ENCODE data around the gene DCUN1D5.

The DCUN1D5 gene

GRCh38 chr11:103091064-103091800 lies 728 bp downstream of the DCUN1D5 start:
- Histone ChIP-seq H3K9ac (ENCODE audit: low read depth in 1 of 2, low read length in 2 of 2) (peak overlapping the region; percentile 61 to 87), H3K9me3 (ENCODE audit: control insufficient read depth in 2 of 2, low read length in 2 of 2) (no peaks in the 10 kb centered on the region), H3K4me3 (ENCODE audit: low read length in 2 of 2) (peak overlapping the region; percentile 92 to 97), H3K36me3 (ENCODE audit: control insufficient read depth in 2 of 2, insufficient read depth in 2 of 2, low read length in 2 of 2) (peaks cover 0 to 5% of the 10 kb centered on the region in 2 donors), H3K27ac (ENCODE audit: low read depth in 2 of 2, low read length in 2 of 2) (peak overlapping the region; percentile 77 to 80), H3K27me3 (ENCODE audit: control insufficient read depth in 2 of 2, insufficient read depth in 2 of 2, low read length in 2 of 2) (peaks cover 4 to 16% of the 10 kb centered on the region in 2 donors), H3K4me1 (ENCODE audit: control insufficient read depth in 2 of 2, insufficient read depth in 2 of 2, low read length in 2 of 2) (peaks cover 11% of the 10 kb centered on the region in 2 donors)

GRCh38 chr11:103086461-103086860 lies 5.5 kb downstream of the DCUN1D5 start:
- Histone ChIP-seq H3K36me3 (ENCODE audit: control insufficient read depth in 2 of 2, insufficient read depth in 2 of 2, low read length in 2 of 2) (peaks cover 0 to 5% of the 10 kb centered on the region in 2 donors), H3K4me1 (ENCODE audit: control insufficient read depth in 2 of 2, insufficient read depth in 2 of 2, low read length in 2 of 2) (peaks cover 8% of the 10 kb centered on the region in 2 donors), H3K27ac (ENCODE audit: low read depth in 2 of 2, low read length in 2 of 2) (no peak overlapping the region), H3K27me3 (ENCODE audit: control insufficient read depth in 2 of 2, insufficient read depth in 2 of 2, low read length in 2 of 2) (no peaks in the 10 kb centered on the region), H3K9me3 (ENCODE audit: control insufficient read depth in 2 of 2, low read length in 2 of 2) (no peaks in the 10 kb centered on the region), H3K4me3 (ENCODE audit: low read length in 2 of 2) (no peak overlapping the region), H3K9ac (ENCODE audit: low read depth in 1 of 2, low read length in 2 of 2) (no peak overlapping the region)

- Histone ChIP-seq H3K4me1 (ENCODE audit: control insufficient read depth in 2 of 2, insufficient read depth in 2 of 2, low read length in 2 of 2) (peaks cover 5% of the 10 kb centered on the region in 2 donors), H3K4me3 (ENCODE audit: low read length in 2 of 2) (no peak overlapping the region), H3K9ac (ENCODE audit: low read depth in 1 of 2, low read length in 2 of 2) (no peak overlapping the region), H3K27ac (ENCODE audit: low read depth in 2 of 2, low read length in 2 of 2) (no peak overlapping the region), H3K9me3 (ENCODE audit: control insufficient read depth in 2 of 2, low read length in 2 of 2) (no peaks in the 10 kb centered on the region), H3K27me3 (ENCODE audit: control insufficient read depth in 2 of 2, insufficient read depth in 2 of 2, low read length in 2 of 2) (no peaks in the 10 kb centered on the region), H3K36me3 (ENCODE audit: control insufficient read depth in 2 of 2, insufficient read depth in 2 of 2, low read length in 2 of 2) (peaks cover 0 to 7% of the 10 kb centered on the region in 2 donors)
These were observed 6.1 kb downstream of the DCUN1D5 start for GRCh38 chr11:103085758-103086365.

DNA sequence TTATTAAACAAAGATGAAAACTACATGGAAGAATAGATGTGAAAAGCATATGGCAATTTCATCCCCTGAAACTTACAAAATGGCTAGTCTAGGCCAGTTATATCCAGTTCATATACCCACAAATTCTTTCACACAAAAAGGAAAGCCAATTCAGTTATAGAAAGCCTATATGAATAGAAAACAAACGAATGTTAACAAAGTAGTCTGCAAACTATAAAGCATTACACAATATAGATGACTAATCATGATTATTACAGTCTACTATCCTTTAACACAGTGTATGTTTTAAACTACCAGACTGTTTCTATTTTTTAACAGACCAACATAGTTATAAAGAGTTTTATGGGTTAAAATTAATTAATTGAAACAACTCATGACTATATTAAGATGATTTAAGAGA lies 12.1 kb downstream of the DCUN1D5 start:
- Histone ChIP-seq H3K4me1 (ENCODE audit: control insufficient read depth in 2 of 2, insufficient read depth in 2 of 2, low read length in 2 of 2) (no peaks in the 10 kb centered on the region), H3K9me3 (ENCODE audit: control insufficient read depth in 2 of 2, low read length in 2 of 2) (no peaks in the 10 kb centered on the region), H3K9ac (ENCODE audit: low read depth in 1 of 2, low read length in 2 of 2) (no peak overlapping the region), H3K4me3 (ENCODE audit: low read length in 2 of 2) (no peak overlapping the region), H3K36me3 (ENCODE audit: control insufficient read depth in 2 of 2, insufficient read depth in 2 of 2, low read length in 2 of 2) (peaks cover 21% of the 10 kb centered on the region in 2 donors), H3K27ac (ENCODE audit: low read depth in 2 of 2, low read length in 2 of 2) (no peak overlapping the region), H3K27me3 (ENCODE audit: control insufficient read depth in 2 of 2, insufficient read depth in 2 of 2, low read length in 2 of 2) (no peaks in the 10 kb centered on the region)

DNA sequence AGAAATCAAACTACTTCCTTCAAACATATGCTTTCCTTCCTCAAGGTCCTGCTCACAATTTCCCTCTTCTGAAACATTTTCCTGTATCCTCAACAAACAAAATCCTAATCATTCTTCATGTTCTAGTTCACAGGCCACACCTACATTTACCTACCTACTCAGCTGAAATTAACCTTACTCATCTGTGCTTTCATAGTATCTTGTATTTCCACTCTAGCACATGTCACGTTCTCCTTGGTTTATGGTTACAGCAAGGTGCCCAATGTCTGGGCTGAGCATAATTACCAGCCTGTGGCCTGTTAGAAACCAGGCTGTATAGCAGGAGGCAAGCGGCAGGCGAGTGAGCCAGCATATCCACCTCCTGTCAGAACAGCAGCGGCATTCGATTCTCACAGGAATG lies 13.2 kb downstream of the DCUN1D5 start:
- Histone ChIP-seq H3K27me3 (ENCODE audit: control insufficient read depth in 2 of 2, insufficient read depth in 2 of 2, low read length in 2 of 2) (no peaks in the 10 kb centered on the region), H3K9ac (ENCODE audit: low read depth in 1 of 2, low read length in 2 of 2) (no peak overlapping the region), H3K36me3 (ENCODE audit: control insufficient read depth in 2 of 2, insufficient read depth in 2 of 2, low read length in 2 of 2) (peaks cover 21% of the 10 kb centered on the region in 2 donors), H3K4me1 (ENCODE audit: control insufficient read depth in 2 of 2, insufficient read depth in 2 of 2, low read length in 2 of 2) (no peaks in the 10 kb centered on the region), H3K27ac (ENCODE audit: low read depth in 2 of 2, low read length in 2 of 2) (no peak overlapping the region), H3K9me3 (ENCODE audit: control insufficient read depth in 2 of 2, low read length in 2 of 2) (no peaks in the 10 kb centered on the region), H3K4me3 (ENCODE audit: low read length in 2 of 2) (no peak overlapping the region)

DNA sequence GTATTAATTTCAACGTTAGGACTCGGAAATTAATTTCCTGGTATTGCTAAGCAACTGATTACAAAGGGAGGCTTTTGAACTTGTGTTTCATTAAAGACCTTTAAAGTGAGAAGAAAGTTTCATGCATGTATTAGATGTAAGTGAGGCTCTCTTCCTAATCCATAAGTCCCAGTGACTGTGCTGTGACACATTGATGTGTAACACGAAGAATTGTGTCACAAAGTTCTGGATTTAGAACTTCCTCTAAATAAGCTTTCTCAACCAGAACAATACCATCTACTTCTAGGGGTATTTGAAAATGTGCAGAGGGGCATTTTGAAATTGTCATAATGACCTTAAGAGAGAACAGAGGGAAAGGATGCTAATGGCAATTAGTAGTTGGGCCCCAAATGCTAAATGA lies 14.4 kb downstream of the DCUN1D5 start:
- Histone ChIP-seq H3K36me3 (ENCODE audit: control insufficient read depth in 2 of 2, insufficient read depth in 2 of 2, low read length in 2 of 2) (peaks cover 21% of the 10 kb centered on the region in 2 donors), H3K4me3 (ENCODE audit: low read length in 2 of 2) (no peak overlapping the region), H3K9ac (ENCODE audit: low read depth in 1 of 2, low read length in 2 of 2) (no peak overlapping the region), H3K9me3 (ENCODE audit: control insufficient read depth in 2 of 2, low read length in 2 of 2) (no peaks in the 10 kb centered on the region), H3K27me3 (ENCODE audit: control insufficient read depth in 2 of 2, insufficient read depth in 2 of 2, low read length in 2 of 2) (no peaks in the 10 kb centered on the region), H3K4me1 (ENCODE audit: control insufficient read depth in 2 of 2, insufficient read depth in 2 of 2, low read length in 2 of 2) (no peaks in the 10 kb centered on the region), H3K27ac (ENCODE audit: low read depth in 2 of 2, low read length in 2 of 2) (no peak overlapping the region)

GRCh38 chr11:103076361-103076760 lies 15.6 kb downstream of the DCUN1D5 start:
- Histone ChIP-seq H3K4me3 (ENCODE audit: low read length in 2 of 2) (no peak overlapping the region), H3K4me1 (ENCODE audit: control insufficient read depth in 2 of 2, insufficient read depth in 2 of 2, low read length in 2 of 2) (no peaks in the 10 kb centered on the region), H3K9me3 (ENCODE audit: control insufficient read depth in 2 of 2, low read length in 2 of 2) (no peaks in the 10 kb centered on the region), H3K9ac (ENCODE audit: low read depth in 1 of 2, low read length in 2 of 2) (no peak overlapping the region), H3K27me3 (ENCODE audit: control insufficient read depth in 2 of 2, insufficient read depth in 2 of 2, low read length in 2 of 2) (no peaks in the 10 kb centered on the region), H3K27ac (ENCODE audit: low read depth in 2 of 2, low read length in 2 of 2) (no peak overlapping the region), H3K36me3 (ENCODE audit: control insufficient read depth in 2 of 2, insufficient read depth in 2 of 2, low read length in 2 of 2) (peaks cover 21% of the 10 kb centered on the region in 2 donors)

GRCh38 chr11:103071008-103071407 lies 21.0 kb downstream of the DCUN1D5 start:
- Histone ChIP-seq H3K4me3 (ENCODE audit: low read length in 2 of 2) (no peak overlapping the region), H3K4me1 (ENCODE audit: control insufficient read depth in 2 of 2, insufficient read depth in 2 of 2, low read length in 2 of 2) (no peaks in the 10 kb centered on the region), H3K36me3 (ENCODE audit: control insufficient read depth in 2 of 2, insufficient read depth in 2 of 2, low read length in 2 of 2) (peaks cover 0 to 8% of the 10 kb centered on the region in 2 donors), H3K27me3 (ENCODE audit: control insufficient read depth in 2 of 2, insufficient read depth in 2 of 2, low read length in 2 of 2) (no peaks in the 10 kb centered on the region), H3K9ac (ENCODE audit: low read depth in 1 of 2, low read length in 2 of 2) (no peak overlapping the region), H3K9me3 (ENCODE audit: control insufficient read depth in 2 of 2, low read length in 2 of 2) (no peaks in the 10 kb centered on the region), H3K27ac (ENCODE audit: low read depth in 2 of 2, low read length in 2 of 2) (no peak overlapping the region)

DNA sequence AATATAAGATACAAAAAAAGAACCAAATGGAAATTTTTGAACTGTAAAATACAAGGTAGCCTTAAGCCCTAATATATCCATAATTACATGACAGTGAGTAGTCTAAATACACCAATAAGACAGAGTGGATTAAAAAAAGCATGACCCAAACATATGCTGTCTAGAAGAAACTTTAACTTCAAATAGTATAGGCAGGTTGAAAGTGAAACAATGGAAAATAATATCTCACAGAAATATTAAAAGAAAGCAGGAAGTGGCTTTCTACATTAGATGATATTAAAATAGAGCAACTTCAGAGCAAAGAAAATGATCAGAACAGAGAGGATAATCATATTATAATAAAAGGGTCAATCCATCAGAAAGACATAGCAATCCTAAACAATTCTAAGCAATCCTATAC lies 21.8 kb downstream of the DCUN1D5 start:
- Histone ChIP-seq H3K4me3 (ENCODE audit: low read length in 2 of 2) (no peak overlapping the region), H3K9me3 (ENCODE audit: control insufficient read depth in 2 of 2, low read length in 2 of 2) (no peaks in the 10 kb centered on the region), H3K9ac (ENCODE audit: low read depth in 1 of 2, low read length in 2 of 2) (no peak overlapping the region), H3K27ac (ENCODE audit: low read depth in 2 of 2, low read length in 2 of 2) (no peak overlapping the region), H3K36me3 (ENCODE audit: control insufficient read depth in 2 of 2, insufficient read depth in 2 of 2, low read length in 2 of 2) (peaks cover 0 to 3% of the 10 kb centered on the region in 2 donors), H3K4me1 (ENCODE audit: control insufficient read depth in 2 of 2, insufficient read depth in 2 of 2, low read length in 2 of 2) (no peaks in the 10 kb centered on the region), H3K27me3 (ENCODE audit: control insufficient read depth in 2 of 2, insufficient read depth in 2 of 2, low read length in 2 of 2) (no peaks in the 10 kb centered on the region)

DNA sequence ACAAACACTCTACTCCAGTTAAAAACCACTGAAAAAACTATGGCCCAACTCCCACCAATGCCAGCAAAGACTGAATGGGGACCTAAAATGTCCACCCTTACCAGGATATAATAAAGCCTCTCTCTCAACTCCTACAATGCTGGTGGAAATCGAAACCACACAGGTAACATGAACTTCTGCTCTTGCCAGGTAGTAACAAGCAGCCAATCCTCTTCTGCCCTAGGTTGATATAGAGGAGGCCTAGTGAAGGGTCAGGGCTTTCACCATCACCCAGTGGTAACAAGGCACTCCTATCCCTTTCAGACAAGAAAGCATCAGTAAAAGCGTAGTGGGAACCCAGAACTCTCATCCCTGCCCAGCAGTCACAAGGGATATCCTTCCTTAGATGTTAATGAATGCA lies 22.6 kb downstream of the DCUN1D5 start:
- no peak overlapping the region for H3K9ac ChIP-seq (ENCODE audit: low read depth in 1 of 2, low read length in 2 of 2)
- H3K4me1 ChIP-seq (ENCODE audit: control insufficient read depth in 2 of 2, insufficient read depth in 2 of 2, low read length in 2 of 2), result no peaks in the 10 kb centered on the region
- peaks cover 0 to 5% of the 10 kb centered on the region in 2 donors for H3K36me3 ChIP-seq (ENCODE audit: control insufficient read depth in 2 of 2, insufficient read depth in 2 of 2, low read length in 2 of 2)
- no peaks in the 10 kb centered on the region for H3K27me3 ChIP-seq (ENCODE audit: control insufficient read depth in 2 of 2, insufficient read depth in 2 of 2, low read length in 2 of 2)
- no peak overlapping the region for H3K27ac ChIP-seq (ENCODE audit: low read depth in 2 of 2, low read length in 2 of 2)
- no peak overlapping the region for H3K4me3 ChIP-seq (ENCODE audit: low read length in 2 of 2)
- H3K9me3 ChIP-seq (ENCODE audit: control insufficient read depth in 2 of 2, low read length in 2 of 2), result no peaks in the 10 kb centered on the region

Data from mucosa of rectum (tissue), 2 donors.